Measurements from ENCODE around the gene C1QTNF8.

Gene C1QTNF8

GRCh38 chr16:1112506-1113184, 16.6 kb upstream of the C1QTNF8 start:
- DNase-seq = no peak
- intact Hi-C loops (cut with DNase I) = no loop called here

GRCh38 chr16:1109648-1110047, 13.6 kb upstream of the C1QTNF8 start:
- no peak for DNase-seq
- intact Hi-C loops (cut with DNase I) = no loop called here

GRCh38 chr16:1108299-1109252, 12.5 kb upstream of the C1QTNF8 start:
- DNase-seq = peak in 9 of 10 donors; percentile 41 to 93 (median 58)
- intact Hi-C loops (cut with DNase I) = no loop called here

- DNase-seq = no peak
- intact Hi-C loops (cut with DNase I) = loop anchor here (2.0 kb wide), 1 partner anchor 295 kb away; no protein-coding TSS in a partner anchor
Observed at GRCh38 chr16:1107731-1108130, 11.7 kb upstream of the C1QTNF8 start.

GRCh38 chr16:1107141-1107540, 11.1 kb upstream of the C1QTNF8 start:
- intact Hi-C loops (cut with DNase I) = loop anchor here (2.0 kb wide), 1 partner anchor 294 kb away; no protein-coding TSS in a partner anchor
- no peak for DNase-seq

DNA sequence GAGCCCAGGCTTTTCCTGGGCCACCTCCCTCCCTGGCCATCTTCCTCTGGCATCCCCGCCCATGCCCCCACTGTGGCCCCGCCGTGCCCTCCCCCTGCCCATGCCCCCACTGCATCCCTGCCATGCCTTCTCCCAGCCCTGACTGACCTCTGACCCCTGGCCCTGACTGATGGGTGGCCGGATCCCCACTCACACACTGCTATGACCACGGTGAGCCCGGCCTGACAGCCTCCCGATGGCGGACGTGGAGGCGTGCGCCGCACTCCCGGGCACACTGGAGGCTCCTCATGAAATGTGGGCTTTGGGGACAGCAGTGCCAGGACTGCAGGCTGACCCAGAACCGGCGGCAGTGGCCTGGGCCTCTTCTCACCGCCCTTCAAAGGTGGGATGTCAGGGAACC, 10.6 kb upstream of the C1QTNF8 start:
- intact Hi-C loops (cut with DNase I) = loop anchor here (1.0 to 2.0 kb wide), 2 partner anchors 88 to 294 kb away; no protein-coding TSS in a partner anchor

DNA sequence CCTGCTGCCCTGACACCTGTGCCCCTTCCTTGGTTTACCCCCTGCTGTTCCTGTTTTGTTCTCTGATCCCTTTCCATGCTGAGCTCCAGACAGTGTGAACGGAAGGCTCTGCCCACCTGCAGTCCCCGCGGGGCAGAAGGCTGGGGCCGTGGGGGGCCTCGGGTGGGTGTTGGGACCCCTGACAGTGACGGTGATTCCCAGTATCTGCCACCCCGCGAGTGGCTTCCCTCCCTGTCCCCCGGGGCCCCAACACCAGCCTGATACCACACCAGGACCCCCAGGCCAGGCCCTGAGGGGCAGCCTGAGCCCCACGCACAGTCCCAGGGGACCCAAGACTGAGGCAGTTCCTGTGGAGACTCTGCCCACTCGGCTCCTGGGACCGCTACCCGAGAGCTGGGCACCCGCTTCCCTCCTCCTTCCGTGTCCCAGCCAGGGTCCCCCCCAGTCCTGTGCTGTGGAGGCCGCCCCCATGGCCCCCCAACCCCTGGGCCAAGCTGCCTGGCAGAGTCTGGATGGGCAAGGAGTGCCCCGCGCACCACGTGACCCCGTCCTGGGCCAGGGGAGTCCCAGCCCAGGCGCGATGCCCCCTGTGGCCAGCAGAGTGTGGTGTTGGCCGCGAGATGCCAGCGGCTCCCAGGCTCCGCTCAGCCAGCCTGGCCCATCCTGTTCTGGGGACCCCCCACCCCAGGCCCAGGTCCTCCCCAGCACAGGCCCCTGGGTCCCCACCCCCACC, 10.0 kb upstream of the C1QTNF8 start:
- DNase-seq = peak; percentile 63 to 97 (median 78)
- intact Hi-C loops (cut with DNase I) = loop anchor here (1.0 to 2.0 kb wide), 2 partner anchors 88 to 293 kb away; no protein-coding TSS in a partner anchor

More for the DNA sequence above, 10.6 kb upstream of the C1QTNF8 start:
- DNase-seq = no peak

DNA sequence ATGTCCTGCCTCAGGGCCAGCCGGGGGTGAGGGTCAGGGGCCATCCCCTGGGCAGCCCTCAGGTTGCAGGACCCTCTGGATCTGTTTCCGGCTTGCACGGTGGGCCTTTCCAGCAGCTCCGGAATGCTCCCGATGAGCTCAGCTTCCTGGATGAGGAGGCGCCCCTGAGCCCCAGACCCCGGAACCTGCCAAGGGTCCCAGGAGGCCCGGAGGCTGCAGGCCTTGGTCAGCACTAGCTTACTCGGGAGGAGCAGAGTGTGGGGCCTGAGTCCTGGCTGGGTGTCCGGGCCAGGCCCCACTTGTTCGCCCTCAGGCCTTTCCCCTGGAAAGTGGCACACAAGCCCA, 7.6 kb upstream of the C1QTNF8 start:
- DNase-seq = no peak
- intact Hi-C loops (cut with DNase I) = loop anchor here (2.0 kb wide), 2 partner anchors 47 to 393 kb away; no protein-coding TSS in a partner anchor

- intact Hi-C loops (cut with DNase I) = loop anchor here (2.0 kb wide), 2 partner anchors 46 to 392 kb away; no protein-coding TSS in a partner anchor
- peak in 7 of 10 donors; percentile 29 to 94 (median 64) for DNase-seq
Observed at GRCh38 chr16:1102921-1103635, 7.0 kb upstream of the C1QTNF8 start.

DNA sequence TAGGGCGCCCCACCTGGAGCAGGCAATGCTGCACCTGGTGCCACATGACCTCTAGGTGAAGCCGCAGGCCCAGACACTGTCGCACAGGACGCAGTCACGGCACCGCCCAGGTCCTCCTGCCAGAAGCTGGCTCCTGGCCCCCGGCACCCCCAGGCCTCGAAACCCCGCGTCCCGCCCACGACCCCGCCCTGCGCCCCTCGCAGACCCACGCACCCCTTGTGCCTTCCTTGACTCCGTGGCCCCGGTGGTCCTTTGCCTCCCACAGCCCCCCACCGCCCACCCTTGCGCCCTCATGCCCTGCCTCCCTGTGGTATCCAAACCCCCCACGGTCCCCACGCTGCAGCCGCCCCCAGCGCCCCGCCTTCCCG, 6.3 kb upstream of the C1QTNF8 start:
- no peak for DNase-seq
- intact Hi-C loops (cut with DNase I) = loop anchor here (2.0 kb wide), 2 partner anchors 46 to 392 kb away; no protein-coding TSS in a partner anchor

- no peak for DNase-seq
- intact Hi-C loops (cut with DNase I) = loop anchor here (2.0 kb wide), 2 partner anchors 45 to 391 kb away; no protein-coding TSS in a partner anchor
Observed at GRCh38 chr16:1101573-1102332, 5.7 kb upstream of the C1QTNF8 start.

DNA sequence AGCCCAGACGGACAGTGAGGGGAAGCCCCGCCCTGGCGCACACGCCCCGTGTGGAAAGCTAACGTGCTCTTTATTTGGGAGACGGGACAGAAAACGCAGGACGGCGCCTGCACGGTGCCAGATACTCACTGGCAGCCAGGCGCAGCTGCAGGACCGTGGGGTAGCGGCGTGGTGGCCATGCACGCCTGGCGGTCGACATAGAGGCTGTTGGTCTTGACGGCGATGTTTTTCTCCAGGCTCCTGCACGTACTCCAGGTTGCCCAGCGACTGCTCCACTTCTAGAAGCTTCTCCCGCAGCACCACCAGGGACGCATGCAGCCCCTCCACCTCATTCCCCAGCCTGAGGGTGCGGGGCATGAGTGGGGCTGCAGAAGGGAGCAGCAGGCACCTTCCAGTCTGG, 5.1 kb upstream of the C1QTNF8 start:
- intact Hi-C loops (cut with DNase I) = no loop called here
- no peak for DNase-seq

DNA sequence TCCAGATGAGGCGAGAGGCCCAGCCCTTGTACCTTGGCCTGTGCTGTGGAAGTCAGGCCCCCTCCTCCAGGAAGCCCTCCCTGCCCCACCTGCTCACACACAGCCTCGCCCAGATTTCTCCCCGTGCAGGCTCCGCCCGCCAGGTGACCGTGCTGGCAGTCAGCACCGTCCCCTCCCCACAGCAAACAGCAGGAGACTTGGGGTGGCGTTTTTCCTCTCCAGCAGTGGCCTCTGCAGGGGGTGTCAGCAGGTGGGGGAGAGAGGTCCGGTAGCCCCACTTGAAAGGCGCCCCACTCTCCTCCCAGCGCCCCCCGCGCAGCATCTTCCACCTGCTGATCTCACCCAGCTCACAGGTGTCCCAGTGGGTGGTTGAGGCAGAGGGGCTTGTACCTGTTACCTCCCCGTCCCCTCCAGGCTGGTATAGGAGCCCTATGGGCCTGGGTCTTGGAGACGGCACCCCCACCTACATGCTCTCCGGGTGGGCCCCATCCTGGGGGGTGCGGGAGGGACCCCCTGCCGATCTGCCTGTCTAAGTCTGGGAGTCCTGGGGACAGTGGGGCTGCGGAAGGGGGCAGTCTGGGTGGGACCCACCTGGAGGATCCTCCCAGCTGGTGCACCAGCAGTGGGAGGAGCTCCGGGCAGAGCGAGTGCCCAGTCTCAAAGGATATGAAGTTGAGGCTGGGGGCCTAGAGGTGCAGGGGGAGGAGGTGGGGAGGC, 4.2 kb upstream of the C1QTNF8 start:
- intact Hi-C loops (cut with DNase I) = no loop called here

DNA sequence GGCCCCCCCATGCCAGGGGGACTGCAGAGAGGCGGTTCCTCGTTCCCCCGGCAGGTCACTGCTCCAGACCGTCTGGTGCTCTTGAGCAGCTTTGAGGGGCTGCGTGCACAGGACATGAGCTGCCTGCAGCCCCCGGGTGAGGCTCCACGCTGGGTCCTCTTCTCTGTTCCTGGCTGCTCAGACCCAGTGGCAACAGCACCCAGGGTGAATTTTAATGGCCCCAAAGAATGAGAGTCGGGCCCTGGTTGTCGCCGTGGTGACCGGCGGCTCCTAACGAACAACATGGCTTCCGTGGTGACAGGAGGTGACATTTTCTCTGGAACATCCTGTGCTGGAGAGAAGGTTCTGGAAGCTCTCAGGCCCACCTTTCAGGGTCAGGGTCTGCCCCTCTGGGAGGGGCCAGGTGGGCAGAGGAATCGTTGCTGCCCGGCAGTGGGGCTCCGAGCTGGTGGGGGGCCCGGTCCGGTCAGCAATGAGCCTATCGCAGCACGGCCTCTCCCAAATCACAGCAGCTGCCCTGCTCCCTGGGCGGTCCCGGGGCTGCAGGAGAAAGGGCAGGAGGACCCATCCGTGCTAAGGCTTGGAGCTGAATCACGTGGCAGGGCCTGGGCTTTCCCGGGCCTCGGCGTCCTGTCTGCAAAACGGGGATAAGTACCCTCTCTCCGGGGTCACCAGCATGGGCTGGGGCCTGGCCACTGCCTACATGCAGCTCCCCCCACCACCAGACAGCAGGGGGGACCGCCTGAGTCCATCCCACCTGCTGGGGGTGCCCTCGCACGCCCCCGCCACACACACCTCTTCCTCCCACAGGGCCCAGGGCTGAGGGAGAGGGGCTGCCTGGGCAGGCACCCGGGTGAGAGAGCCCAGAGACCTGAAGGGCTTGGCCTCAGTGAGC, 3.4 kb upstream of the C1QTNF8 start:
- no peak for DNase-seq
- intact Hi-C loops (cut with DNase I) = no loop called here

More for the DNA sequence above, 4.2 kb upstream of the C1QTNF8 start:
- no peak for DNase-seq

DNA sequence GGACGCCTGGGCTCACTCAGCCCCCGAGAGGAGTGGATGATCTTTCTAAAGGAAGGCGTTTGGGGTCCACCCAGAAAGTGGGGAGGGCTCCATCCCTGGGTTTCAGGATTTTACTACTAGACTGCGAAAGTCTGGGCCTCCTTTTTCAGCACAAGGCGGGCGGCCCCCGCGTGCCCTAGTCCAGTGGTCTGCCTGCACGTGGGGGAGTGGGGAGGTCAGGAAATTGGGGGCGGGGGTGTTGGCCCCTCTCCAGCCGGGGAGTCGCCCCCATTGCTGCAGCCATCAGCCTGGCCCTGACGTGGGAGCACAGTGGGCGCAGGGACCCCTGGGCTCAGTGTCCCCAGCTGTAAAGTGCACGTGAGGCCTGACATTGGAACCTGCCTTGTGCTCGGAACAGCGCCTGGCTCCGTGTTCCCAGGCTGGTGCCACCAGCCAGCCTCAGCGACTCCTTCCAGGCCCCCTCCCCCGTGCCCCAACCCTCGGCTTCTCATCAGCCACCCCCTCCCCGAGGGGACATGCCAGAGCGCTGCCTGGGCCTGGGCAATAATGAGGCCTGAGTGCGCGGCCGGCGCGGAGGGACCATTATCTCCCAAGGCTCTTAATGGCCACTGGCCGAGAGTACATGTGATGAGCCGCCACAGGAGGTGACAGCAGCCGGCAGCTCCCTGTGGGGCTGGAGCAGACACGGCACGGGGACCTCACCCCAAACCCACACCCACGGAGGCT, 2.4 kb upstream of the C1QTNF8 start:
- no peak for DNase-seq

DNA sequence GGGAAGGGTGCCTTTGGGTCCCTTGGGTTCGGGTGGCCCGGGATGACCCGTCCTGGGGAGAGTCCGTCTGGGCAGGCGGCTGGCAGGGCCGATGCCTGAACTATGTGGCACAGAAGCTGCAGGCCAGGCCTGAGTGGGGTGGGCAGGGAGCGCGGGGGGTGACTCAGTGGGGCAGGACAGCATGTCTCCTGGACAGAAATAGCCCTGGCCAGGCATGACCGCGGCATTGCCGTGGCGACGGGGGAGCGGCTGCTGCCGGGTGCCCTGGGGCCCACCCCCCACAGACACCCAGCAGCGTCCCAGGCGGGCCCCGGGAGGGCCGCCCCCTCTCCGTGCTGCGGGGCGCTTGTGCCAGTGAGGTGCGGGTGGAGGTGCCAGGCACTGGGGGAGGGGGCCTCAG, 1.8 kb upstream of the C1QTNF8 start:
- intact Hi-C loops (cut with DNase I) = no loop called here
- peak in 2 of 10 donors; percentile 32 to 41 for DNase-seq

More for the DNA sequence above, 2.4 kb upstream of the C1QTNF8 start:
- intact Hi-C loops (cut with DNase I) = no loop called here

- DNase-seq = no peak
- intact Hi-C loops (cut with DNase I) = no loop called here
Observed at GRCh38 chr16:1097156-1097555, 1.1 kb upstream of the C1QTNF8 start.
